Measurements from ENCODE around the gene IDH1. TPM values are rescaled to one million over a fixed set of nuclear protein-coding genes. Genes with fewer than 3 reads are reported as not detected.
A peak's percentile ranks its signal among the peaks of the same experiment; 100 is the strongest.
"Not testable (repeated sequence)": the region's sequence is repeated elsewhere in the genome, so short reads cannot be mapped to it uniquely, and the experiment has no call there.

Gene IDH1
- total RNA-seq, 1 experiment from 2014 or later, result 73.6 TPM

GRCh38 chr2:208224802-208225201 lies 30.1 kb downstream of the IDH1 start:
- H3K36me3 ChIP-seq (ENCODE audit: low read depth, low read length), result no peaks in the 10 kb centered on the region
- DNase-seq (peak; percentile 86), ATAC-seq (peak; percentile 91)
- no peak overlapping the region for H2AFZ ChIP-seq (ENCODE audit: low read length)
- no peaks in the 10 kb centered on the region for H3K9me3 ChIP-seq (ENCODE audit: low read length)
- H3F3A ChIP-seq (ENCODE audit: low read length, unreplicated experiment), result no peaks in the 10 kb centered on the region
- CTCF ChIA-PET, result interaction anchor here (0.7 kb wide), 1 partner anchor 123 kb away, joined by 3 read pairs; no protein-coding TSS in a partner anchor
- H3K27ac ChIP-seq (ENCODE audit: low read length), result no peak overlapping the region
- POLR2A ChIA-PET (ENCODE audit: unreplicated experiment), result no interaction called here
- TF ChIP-seq EZH2 (IDR thresholded peaks at IDR 0.05; ENCODE audit: low read length, unreplicated experiment) (no peak), EZH2phosphoT487 (IDR thresholded peaks at IDR 0.05; ENCODE audit: borderline replicate concordance, low read length) (no peak), CTCF (conservative IDR thresholded peaks at IDR 0.05; ENCODE audit: low read depth, low read length) (no peak)
- no peaks in the 10 kb centered on the region for H3K9me2 ChIP-seq (replicated peaks; ENCODE audit: low read length)
- no peaks in the 10 kb centered on the region for H3K27me3 ChIP-seq (ENCODE audit: low read length)
- H3K9ac ChIP-seq (ENCODE audit: low read length), result no peak overlapping the region
- no peaks in the 10 kb centered on the region for H3K79me2 ChIP-seq (ENCODE audit: low read length)
- intact Hi-C loops (cut with micrococcal nuclease), result no loop called here
- H3K4me3 ChIP-seq (ENCODE audit: low read length), result 0 out of 2 replicates have a peak overlapping the region, but pooled peaks have one; percentile 9
- H3K4me1 ChIP-seq (ENCODE audit: insufficient read depth, low read length), result peaks cover 11% of the 10 kb centered on the region
- no peaks in the 10 kb centered on the region for H4K20me1 ChIP-seq (ENCODE audit: low read length)
- H3K4me2 ChIP-seq (ENCODE audit: low read length), result peak overlapping the region; percentile 52; the same call in 1 of the 2 replicates
- no TSS peak for BruUV-seq (replicated peaks)

DNA sequence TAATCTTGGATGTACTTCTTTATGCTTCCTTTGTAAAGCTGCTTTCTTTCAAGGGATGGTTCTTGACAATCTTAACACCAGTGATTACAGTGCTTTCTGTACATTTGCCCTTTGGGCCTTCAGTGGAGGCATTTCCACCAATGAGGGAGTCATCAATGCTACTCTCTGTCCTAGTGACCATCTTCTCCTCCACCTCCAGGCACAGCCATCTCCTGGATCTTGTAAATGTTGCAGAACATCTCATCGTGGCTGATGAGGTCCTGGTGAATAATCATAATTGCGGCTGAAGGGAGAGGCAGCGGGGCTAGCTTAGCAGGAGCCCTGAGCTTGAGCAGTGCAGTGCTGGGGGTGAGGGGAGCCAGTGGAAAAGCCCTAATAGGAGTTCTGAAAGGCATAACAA lies 32.5 kb downstream of the IDH1 start:
- no peaks in the 10 kb centered on the region for H3K36me3 ChIP-seq (ENCODE audit: low read depth, low read length)
- no peaks in the 10 kb centered on the region for H3K79me2 ChIP-seq (ENCODE audit: low read length)
- no TSS peak for BruUV-seq (replicated peaks)
- ChIA-PET POLR2A (ENCODE audit: unreplicated experiment) (no interaction called here), CTCF (no interaction called here)
- H3K4me3 ChIP-seq (ENCODE audit: low read length), result no peak overlapping the region
- no peak overlapping the region for H3K27ac ChIP-seq (ENCODE audit: low read length)
- no peaks in the 10 kb centered on the region for H3K9me2 ChIP-seq (replicated peaks; ENCODE audit: low read length)
- H3F3A ChIP-seq (ENCODE audit: low read length, unreplicated experiment), result no peaks in the 10 kb centered on the region
- intact Hi-C loops (cut with micrococcal nuclease), result no loop called here
- H2AFZ ChIP-seq (ENCODE audit: low read length), result no peak overlapping the region
- no peak overlapping the region for H3K9ac ChIP-seq (ENCODE audit: low read length)
- DNase-seq (peak; percentile 64), ATAC-seq (peak; percentile 58)
- H3K27me3 ChIP-seq (ENCODE audit: low read length), result no peaks in the 10 kb centered on the region
- peaks cover 11% of the 10 kb centered on the region for H3K4me1 ChIP-seq (ENCODE audit: insufficient read depth, low read length)
- no peaks in the 10 kb centered on the region for H4K20me1 ChIP-seq (ENCODE audit: low read length)
- TF ChIP-seq CTCF (conservative IDR thresholded peaks at IDR 0.05; ENCODE audit: low read depth, low read length) (no peak), EZH2phosphoT487 (IDR thresholded peaks at IDR 0.05; ENCODE audit: borderline replicate concordance, low read length) (no peak), EZH2 (IDR thresholded peaks at IDR 0.05; ENCODE audit: low read length, unreplicated experiment) (no peak)
- H3K9me3 ChIP-seq (ENCODE audit: low read length), result no peaks in the 10 kb centered on the region
- H3K4me2 ChIP-seq (ENCODE audit: low read length), result no peak overlapping the region

- H3K9me3 ChIP-seq (ENCODE audit: low read length); BruUV-seq (replicated peaks); ATAC-seq; H3F3A ChIP-seq (ENCODE audit: low read length, unreplicated experiment); H3K4me2 ChIP-seq (ENCODE audit: low read length); H3K4me3 ChIP-seq (ENCODE audit: low read length); CTCF ChIA-PET; H3K36me3 ChIP-seq (ENCODE audit: low read depth, low read length); POLR2A ChIA-PET (ENCODE audit: unreplicated experiment); intact Hi-C loops (cut with micrococcal nuclease); H3K27me3 ChIP-seq (ENCODE audit: low read length); H4K20me1 ChIP-seq (ENCODE audit: low read length); H3K27ac ChIP-seq (ENCODE audit: low read length); H2AFZ ChIP-seq (ENCODE audit: low read length); H3K9ac ChIP-seq (ENCODE audit: low read length); H3K79me2 ChIP-seq (ENCODE audit: low read length); H3K9me2 ChIP-seq (replicated peaks; ENCODE audit: low read length); DNase-seq: not testable (repeated sequence)
- peaks cover 11% of the 10 kb centered on the region for H3K4me1 ChIP-seq (ENCODE audit: insufficient read depth, low read length)
Measured at GRCh38 chr2:208221873-208222272, 33.0 kb downstream of the IDH1 start.
